Activated effector memory CD4-positive, alpha-beta T cell treated with anti-CD3 and anti-CD28 coated beads, Interleukin-2, amount 50 U/mL, for 16 hours (primary cell): ENCODE results near the gene SLC12A7.

Experiments used
- DNase-seq: peaks from one replicate; pipeline ENCODE4 v3.0.0-alpha.2; 2020

Gene SLC12A7

DNA sequence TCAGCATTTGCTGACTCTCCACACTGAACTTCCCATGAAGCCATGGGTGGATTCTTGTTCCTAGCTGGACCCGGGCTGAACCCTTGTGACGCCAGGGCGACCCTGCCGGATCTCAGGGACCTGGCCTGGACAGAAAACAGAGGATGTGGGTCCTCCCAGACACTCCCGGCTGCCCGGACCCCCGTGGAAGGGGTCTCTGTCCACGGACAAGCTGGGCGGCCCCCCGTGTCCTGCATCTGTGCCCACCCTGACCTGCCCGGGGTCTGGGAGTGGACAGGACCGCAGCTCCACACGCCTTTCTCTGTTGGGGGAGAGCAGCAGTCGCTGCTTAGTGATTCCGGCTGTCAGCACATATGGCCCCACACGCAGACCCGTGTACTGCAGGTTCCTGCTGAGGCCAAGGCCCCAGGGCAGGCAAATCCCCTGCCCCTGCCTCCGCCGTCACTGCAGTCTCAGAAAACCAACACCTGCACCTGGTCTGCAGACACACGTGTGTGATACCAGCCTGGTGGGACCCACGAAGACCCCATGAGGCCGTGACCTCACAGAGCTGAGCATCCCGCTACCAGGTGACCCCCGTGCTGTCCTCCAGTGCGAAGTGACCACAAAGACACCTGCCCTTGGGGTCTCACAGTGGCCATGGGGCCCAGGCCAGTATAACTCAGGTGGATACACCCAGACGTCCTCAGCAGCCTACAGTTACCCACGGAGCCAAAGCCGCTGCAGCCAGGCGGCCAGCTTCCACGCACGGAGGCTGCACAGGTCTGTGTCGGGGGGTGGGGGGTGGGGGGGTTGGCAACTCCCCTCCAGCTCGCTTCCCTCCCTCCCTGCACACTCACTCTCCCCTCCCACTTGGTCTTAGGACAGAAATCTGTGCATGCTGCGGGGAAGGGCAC, 52.6 kb downstream of the SLC12A7 start:
- DNase-seq: no peak

DNA sequence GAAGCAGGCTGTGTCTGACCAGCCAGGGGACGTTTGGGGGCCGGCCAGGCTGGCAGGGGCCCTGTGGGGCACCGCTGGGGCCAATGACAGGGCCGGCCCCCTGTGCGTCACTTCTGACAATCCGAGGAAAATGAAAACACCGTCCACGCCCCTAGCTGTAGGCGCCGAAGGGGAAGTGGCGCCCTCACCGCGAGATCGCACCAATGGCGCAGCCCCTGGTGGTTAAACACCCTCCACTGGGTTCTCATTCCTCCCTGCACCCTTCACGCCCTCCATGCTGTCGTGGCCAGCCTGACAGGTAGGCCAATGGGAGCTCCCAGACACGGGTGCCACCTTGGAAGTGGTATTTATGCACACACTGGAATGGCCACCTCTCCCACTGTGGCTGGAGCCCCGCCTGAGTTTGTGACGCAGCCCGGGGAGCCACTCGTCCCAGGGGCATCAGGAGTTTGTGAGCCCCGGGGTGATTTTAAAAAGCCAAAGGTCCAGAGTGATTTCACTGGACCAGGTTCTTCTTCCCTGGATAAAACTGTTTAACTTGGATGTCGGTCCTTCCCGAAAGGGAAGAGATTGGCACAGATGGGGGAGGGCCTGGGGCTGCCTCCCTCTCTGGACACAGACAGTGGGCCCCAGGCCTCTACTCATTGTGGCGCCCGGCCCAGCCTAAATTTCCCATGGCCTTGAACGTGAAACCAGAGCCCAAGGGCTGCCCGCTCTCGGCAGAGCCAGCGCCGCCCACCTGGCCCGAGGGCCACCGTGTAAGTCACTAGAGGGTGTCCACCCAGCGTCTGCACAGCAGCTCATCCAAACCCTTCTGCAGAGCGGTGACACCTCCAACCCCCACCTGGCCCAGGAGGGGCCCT, 53.5 kb downstream of the SLC12A7 start:
- DNase-seq: no peak

DNA sequence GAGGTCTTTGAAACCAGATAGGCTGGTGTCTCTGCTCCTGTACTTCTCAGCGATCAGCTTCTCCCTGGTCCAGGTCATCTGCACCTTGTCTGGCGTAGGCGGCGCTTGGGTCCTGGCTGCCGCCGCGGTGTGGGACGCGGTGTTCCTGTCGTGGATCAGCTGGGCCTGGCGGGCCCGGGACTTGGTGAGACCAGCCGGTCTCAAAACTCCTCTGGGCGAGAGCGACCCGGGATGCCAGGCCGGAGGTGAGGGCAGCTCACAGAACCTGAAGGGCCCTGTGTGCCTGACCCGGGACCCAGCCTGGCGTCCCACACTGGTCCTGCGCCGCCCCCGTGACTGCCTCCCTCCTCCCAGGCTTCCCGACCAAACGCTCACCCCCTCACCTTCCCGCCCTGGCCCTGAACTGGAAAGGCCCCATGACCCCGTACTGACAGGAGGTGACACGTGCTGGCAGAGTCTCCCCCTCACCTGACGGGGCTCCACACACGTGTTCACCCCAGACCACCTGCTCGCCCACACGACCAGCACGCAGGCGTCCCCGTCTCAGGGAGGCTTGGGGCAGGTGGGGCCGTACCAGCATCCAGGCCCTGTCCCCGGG, 54.3 kb downstream of the SLC12A7 start:
- no peak for DNase-seq

DNA sequence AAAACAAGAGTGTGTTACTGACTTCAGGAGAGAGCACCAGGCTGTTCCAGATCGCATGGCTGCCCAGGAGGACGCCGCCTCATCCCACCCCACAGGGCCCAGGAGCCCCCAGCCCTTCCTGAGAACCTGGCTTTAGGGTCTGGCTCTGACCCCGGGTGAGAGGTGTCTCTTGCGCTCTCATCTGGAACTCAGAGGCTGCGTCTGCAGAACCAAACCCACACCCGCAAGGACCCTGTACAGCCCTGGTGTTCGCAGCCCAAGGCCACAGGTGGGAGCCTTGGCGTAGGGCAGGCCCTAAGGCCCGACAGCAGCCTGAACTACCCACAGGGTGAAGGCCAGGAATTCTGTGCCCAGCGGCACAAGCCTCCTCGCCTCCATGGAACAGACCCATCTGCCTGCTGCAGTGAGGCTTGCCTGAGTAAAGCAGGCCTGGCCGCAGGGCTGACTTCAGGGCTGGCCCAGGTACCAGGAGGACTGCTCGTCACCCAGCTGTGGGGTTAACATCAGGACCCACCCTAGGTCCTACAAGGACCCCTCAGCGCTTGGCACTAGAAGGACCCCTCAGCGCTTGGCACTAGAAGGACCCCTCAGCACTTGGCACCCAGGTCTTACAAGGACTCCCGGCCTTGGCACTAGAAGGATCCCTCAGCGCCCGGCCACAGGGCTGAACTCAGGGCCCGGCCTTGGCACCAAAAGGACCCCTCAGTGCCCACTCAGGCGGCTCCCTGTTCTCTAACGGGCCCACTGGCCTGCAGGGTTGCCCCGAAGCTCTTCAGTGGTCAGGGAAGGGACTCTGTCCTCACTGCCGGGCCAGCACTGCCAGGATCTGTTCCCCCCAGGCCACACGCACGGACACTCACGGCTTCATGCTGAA, 55.0 kb downstream of the SLC12A7 start:
- DNase-seq: no peak

DNA sequence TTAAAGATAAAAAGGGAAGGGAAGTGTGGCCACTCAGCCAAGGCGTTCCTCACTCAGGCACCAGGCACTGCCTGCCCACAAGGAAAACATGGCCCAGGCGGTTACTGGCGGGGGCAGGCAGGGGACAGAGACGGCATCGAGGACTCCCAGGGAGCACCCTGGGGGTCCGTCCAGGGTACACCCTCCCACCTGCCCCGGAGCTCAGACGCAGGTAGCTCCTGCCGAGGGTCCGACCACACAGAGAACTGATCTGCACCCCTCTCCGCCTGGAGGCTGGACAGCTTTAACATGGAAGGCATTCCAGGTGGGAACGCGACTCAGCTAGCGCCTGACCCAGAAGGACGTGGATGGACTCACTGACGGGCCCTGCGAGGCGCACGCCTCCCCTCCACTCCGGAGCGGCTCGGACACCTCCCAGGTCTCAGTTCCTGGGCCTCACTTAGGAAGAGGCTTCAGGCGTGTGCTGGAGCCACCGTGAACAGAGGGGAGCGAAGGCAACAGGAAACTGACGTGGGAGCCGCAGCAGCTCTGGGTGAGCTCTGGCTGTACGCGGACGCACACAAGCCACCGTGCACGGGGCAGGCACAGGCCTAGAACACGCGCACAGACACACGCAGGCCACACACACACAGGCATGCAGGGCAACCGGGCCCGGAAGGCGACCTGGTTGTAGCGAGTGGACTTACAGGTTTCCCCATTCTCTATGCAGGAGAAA, 55.8 kb downstream of the SLC12A7 start:
- DNase-seq: no peak

DNA sequence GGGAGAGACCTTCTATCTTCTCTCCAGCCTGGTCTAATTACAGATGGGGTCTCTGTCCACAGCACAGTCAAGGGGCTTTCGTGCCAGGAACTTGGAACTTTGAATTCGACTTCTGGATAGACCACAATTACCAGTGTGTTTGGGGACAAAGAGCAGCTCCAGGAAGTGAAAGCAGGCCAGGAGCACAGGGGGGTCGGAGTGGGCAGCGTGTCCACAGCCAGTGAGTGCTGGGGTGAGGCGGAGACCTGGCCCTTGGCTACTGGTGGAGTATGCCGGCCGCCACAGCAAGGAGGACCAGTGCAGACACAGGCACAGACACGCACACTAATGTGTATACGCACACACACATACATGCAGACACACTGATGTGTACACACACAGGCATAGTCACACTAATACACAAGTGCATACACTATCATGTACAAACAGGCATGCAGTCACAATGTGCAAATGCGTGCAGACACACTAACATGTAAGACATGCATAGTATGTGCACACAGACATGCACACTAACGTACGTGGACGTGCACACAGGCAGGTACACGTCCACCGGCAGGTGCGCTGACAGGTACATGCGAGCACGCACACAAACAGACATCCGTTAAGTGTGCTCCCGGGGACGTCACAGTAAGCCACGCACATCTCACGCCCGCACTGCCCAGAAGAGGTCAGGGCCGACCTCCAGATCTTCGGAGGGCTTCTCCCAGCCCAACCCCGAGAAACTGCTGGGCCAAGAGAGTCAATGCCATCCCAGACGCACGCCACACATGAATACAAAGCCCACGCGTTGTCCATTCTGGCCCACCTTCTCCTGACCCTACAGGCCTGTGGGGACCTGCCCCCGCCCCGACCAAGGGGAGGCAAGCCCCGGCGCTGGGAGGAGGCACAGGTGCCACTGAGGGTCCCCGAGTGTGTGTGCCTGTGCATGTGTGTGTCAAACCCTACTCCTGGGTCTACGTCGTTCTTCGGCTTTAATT, 56.8 kb downstream of the SLC12A7 start:
- DNase-seq: no peak

DNA sequence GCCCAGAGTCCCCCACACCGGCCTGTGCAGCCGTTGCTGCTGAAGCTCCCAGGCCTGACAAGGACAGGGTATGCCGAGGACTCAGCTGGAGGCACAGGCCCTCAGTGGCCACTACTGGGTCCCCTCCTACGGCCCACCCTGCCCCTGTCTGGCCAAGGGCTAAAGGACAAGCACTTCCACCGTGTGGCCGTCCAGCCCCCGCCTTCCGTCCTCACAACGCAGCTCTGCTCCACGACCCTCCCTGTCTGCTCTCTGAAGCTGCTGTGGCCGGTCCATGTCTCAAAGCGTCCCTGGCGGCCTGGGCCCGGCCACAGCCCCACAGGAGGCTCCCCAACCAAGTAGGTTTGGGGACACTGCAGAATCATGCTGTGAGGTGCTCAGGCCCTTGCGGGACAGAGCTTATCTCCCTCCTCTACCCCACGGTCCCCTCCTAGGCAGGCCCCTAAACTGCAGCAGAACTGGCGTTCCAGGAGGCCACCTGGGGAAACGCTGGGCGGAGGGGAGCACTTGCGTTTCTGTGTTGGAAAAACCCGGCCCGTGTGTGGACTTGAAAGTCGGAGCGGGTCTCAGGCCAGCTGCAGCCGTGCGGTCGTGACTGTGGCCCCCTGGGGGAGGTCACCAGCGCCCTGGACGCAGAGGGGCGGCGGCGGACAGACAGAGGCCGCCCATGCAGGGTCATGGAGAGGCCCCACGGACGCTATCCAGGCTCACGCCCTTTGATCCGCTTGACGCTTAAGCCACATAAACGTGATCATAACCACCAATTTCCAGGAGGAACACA, 57.7 kb downstream of the SLC12A7 start:
- DNase-seq: no peak

DNA sequence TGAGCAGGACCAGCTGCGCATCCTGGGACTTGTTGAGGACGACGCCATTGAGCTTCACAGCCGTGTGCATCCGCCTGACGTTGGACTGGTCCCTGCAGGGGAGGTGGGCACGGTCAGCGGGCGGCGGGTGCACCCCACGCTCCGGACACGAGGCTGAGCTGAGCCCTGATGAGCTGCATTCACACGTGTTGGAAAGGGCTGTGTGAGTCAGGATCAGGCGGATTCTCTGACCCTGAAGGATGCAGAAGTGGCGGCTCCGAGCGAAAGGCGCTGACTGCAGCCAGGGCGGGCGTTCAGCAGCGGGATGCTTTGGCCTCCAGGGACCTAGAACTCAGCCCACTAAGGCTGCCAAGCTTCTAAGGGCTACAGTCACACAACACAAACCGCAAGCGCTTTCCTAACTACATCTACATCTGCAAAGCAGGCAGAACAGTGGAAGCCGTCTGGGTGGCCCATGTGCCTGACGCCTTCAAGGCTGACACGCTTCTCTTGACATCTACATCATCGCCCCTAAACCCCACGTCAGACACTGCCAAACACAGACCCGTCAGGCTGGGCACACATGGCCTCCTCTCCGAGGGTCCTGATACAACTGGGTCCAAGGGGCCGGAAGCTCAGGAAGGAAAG, 58.4 kb downstream of the SLC12A7 start:
- DNase-seq: no peak

DNA sequence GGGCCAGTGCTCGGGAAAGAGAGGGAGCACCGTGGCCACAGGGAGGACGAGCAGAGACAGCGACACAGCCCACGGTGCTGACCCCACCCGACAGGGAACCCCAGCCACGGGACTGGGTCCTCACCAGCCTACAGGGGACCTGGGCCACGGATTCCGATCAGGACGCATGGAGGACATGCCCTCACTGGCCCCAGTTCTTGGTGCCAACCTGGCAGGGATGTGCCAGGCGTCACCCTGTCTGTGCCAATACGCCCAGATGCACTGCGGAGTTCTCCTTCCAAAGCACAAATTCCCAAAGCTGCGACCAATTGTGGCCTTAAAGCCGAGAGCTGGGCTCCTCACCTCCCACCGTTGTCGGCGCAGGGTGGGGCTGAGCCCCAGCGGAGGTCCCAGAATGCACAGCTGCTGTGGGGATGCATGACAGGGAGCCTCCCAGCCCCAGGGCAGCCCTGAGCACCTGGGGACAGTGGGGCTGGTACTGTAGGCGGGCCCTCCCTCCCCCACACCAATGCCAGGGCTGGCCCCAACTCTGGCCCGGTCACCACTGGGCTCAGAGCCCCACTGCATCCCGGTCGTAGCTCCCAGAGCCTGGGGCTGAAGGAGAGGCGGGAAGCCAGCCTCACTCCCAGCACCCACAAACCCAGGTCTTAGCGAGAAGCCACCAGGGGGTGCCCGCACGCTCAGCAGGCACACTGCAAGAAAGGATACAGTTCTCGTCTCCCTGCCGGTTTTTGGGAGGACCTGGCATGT, 59.0 kb downstream of the SLC12A7 start:
- no peak for DNase-seq

DNA sequence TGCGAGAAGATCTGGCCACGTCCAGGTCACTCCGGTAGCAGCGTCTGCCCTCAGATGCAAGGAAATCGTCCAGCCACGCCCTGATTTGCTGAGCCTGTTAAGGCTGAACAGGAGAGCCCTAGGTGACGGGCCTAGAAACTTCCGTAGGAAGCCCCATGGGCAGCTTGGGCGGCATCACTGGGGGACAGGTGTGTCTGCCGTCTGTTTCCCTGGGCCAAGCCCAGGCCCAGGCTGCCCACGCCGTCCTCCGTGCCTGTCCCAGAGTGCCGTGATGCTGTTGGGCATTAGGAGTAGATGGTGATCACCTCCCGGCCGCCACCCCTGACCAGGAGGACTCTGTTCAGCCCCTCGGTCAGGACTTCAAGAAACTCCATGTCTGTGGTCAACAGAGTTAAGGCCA, 59.8 kb downstream of the SLC12A7 start:
- DNase-seq: no peak

DNA sequence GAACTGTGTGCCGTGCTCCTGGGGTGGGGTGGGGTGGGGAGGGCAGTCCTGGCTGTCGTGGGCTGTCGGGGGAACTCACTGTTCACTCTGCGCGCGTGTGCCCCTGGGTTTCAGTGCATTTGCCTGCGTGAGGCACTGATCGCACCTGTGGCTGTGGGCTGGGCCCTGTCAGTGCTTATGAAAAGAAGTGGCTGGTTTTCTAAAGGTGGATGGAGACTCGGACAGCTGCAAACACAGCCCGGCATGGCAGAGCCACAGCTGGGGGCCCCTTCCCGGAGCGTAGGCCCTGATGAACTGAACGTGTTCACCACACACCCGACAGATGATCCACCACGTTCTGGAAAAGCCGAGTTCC, 60.5 kb downstream of the SLC12A7 start:
- no peak for DNase-seq

DNA sequence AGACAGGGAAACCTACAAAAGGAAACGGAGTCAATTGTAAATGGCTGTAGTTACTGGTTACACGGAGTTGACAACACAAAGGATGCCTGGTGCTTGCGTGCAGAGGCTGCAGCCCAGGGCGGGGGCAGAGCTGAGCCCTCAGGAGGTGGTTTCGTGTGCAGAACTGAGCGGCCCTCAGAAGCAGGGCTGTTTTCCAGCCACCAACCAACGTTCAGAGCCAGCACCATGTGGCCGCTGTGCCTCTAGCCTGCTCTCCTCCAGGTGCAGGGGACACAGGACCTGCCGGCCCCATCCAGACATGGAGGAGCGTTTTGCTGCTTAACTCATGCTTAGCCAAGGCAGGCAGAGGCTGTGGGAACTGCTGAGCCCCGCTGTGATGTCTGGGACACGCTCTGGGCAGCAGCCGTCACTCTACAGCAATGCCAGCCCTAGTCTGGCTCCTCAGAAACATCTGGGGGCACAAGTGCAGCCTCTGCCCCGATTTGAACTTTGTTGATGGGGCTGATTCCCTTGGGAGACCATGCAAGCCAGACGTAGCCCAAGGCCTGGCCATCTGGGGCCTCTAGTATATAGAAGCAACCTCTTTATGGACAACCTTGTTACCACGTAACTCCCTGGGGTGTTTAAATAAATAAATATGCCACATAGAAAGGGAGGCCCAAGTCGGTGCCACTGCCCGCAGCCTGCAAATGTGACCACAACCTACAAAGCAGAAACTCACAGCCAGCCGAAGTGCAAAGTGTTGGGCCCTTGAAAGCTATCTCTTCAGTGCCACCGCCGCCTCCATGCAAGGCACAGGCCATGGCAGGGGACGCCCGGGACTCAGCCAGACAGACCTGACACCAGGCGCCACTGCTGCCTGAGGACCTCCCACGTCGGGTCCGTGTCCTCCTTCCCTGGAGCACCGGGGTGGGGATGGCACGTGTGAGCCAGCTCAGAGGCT, 61.2 kb downstream of the SLC12A7 start:
- DNase-seq: no peak

DNA sequence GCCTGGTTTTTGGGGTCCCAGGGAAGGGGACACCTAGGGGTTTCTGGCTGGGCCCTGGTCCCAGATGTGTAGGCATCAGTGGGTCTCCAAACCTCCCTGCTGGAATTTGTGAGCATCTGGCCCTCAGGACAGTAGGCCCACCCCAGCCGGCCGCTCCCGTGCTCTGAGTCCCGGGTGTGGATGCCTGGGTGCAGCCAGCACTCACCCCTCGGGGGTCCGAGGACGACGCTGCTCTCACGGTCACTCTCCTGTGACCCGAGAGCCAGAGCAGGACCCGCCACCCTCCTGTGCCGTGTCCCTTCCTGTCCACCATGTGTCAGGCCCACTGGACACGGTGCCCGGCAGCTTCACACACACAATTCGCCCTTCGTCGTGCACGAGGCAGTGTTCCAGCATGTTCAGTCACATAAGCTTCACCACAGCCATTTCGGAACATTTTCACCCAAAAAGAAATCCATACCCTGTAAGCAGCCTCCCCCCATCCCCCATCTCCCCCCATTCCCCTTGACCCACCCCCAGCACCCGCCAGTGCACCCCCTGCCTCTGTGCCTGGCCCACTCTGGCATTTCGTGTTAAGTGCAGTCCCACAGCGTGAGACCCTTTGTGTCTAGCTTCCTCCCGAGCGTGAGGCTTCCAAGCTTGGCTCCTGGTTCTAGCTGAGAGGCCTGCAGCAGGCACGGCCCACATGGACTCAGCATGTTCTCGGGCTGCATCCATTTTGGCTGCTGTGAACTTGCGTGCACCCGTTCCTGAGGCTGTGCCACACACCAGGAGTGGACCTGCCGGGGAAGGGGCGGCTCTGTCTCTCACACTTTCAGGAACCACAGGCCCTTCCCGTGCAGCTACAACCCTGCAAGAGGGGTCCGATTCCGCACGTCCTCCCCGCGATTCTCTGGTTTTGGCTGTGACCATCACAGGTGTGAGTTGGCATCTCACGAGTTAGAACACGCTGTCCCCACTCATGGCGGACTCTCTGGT, 62.7 kb downstream of the SLC12A7 start:
- no peak for DNase-seq

DNA sequence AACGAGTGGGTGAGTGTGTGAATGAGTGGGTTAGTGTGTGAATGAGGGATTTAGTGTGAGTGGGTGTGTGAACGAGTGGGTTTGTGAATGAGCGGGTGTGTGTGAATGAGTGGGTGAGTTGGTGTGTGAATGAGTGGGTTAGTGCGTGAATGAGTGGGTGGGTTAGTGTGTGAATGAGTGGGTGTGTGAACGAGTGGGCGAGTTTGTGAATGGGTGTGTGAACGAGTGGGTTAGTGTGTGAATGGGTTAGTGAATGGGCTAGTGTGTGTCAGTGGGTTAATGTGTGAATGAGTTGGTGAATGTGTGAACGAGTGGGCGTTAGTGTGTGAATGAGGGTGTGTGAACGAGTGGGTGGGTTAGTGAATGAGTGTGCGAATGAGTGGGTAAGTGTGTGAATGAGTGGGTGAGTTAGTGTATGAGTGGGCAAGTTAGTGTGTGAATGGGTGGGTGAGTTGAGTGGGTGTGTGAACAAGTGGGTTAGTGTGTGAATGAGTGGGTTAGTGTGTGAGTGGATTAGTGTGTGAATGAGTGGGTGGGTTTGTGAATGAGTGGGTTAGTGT, 63.6 kb downstream of the SLC12A7 start:
- no peak for DNase-seq

DNA sequence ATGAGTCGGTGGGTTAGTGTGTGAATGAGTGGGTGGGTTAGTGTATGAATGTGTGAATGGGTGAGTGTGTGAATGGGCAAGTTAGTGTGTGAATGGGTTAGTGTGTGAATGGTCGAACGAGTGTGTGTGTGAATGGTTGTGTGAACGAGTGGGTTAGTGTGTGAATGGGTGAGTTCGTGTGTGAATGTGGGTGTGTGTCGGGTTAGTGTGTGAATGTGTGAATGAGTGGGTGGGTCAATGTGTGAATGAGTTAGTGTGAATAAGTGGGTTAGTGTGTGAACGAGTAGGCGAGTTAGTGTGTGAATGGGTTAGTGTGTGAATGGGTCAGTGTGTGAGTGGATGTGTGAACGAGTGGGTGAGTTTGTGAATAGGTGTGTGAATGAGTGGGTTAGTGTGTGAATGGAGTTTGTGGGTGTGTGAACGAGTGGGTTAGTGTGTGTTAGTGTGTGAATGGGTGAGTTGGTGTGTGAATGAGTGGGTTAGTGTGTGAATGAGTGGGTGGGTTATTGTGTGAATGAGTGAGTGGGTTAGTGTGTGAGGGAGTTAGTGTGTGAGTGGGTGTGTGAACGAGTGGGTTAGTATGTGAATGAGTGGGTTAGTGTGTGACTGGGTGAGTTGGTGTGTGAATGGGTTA, 64.4 kb downstream of the SLC12A7 start:
- DNase-seq: no peak
